ENCODE results near the gene SEMA4C.

The SEMA4C gene

GRCh38 chr2:96837575-96837974, 32.3 kb downstream of the SEMA4C start:
- WGBS, 2 donors (ENCODE audit: extremely low coverage in 2 of 2, insufficient read length in 2 of 2, insufficient replicate concordance in 1 of 2), result no CpG with 5 or more reads among the region's 9 CpGs
- Histone ChIP-seq H4K8ac (ENCODE audit: low read depth, low read length) (no peak overlapping the region), H2AK5ac (ENCODE audit: low read depth, low read length) (no peak overlapping the region), H3K4me2 (ENCODE audit: insufficient read depth, low read length, poor library complexity, severe bottlenecking) (no peak overlapping the region), H3K23ac (ENCODE audit: low read depth, low read length, poor library complexity) (no peak overlapping the region), H2BK5ac (ENCODE audit: low read length) (no peak overlapping the region), H3K79me1 (ENCODE audit: low read depth, low read length) (peaks cover 2% of the 10 kb centered on the region), H3K27ac (replicated peaks; ENCODE audit: low read length) (no peak overlapping the region), H3K4me1 (ENCODE audit: control insufficient read depth in 2 of 2, insufficient read depth in 1 of 2, low read depth in 1 of 2, low read length in 2 of 2) (peaks cover 4 to 5% of the 10 kb centered on the region in 2 donors), H3K4ac (ENCODE audit: low read length) (no peak overlapping the region), H3K9me3 (replicated peaks in 1 of 2; ENCODE audit: control insufficient read depth in 2 of 2, insufficient read depth in 1 of 2, low read depth in 1 of 2, low read length in 2 of 2) (no peaks in the 10 kb centered on the region), H2BK12ac (ENCODE audit: low read length) (no peak overlapping the region), H3K27me3 (ENCODE audit: control insufficient read depth in 3 of 3, insufficient read depth in 3 of 3, low read depth in 1 of 3, low read length in 3 of 3) (no peaks in the 10 kb centered on the region), H2BK120ac (ENCODE audit: low read depth, low read length) (no peak overlapping the region), H3K9ac (ENCODE audit: low read depth, low read length, poor library complexity) (no peak overlapping the region), H4K91ac (ENCODE audit: low read depth, low read length, poor library complexity) (no peak overlapping the region), H3K14ac (ENCODE audit: low read length) (no peak overlapping the region), H2AFZ (ENCODE audit: low read length) (no peak overlapping the region), H3K4me3 (ENCODE audit: low read length in 2 of 2) (no peak overlapping the region), H3K36me3 (replicated peaks in 1 of 2; ENCODE audit: control insufficient read depth in 2 of 2, insufficient read depth in 2 of 2, low read length in 2 of 2) (peaks cover 12 to 74% of the 10 kb centered on the region in 2 donors), H2BK15ac (ENCODE audit: low read length) (no peak overlapping the region), H3K18ac (ENCODE audit: low read length) (no peak overlapping the region)
- no peak for DNase-seq (ENCODE audit: low spot score)

- WGBS, 2 donors (ENCODE audit: extremely low coverage in 2 of 2, insufficient read length in 2 of 2, insufficient replicate concordance in 1 of 2), result no CpG with 5 or more reads among the region's 4 CpGs
- H2BK12ac ChIP-seq (ENCODE audit: low read length), result no peak overlapping the region
- H2BK15ac ChIP-seq (ENCODE audit: low read length), result no peak overlapping the region
- H3K27me3 ChIP-seq (ENCODE audit: control insufficient read depth in 3 of 3, insufficient read depth in 3 of 3, low read depth in 1 of 3, low read length in 3 of 3), result no peaks in the 10 kb centered on the region
- H3K18ac ChIP-seq (ENCODE audit: low read length), result no peak overlapping the region
- H3K4ac ChIP-seq (ENCODE audit: low read length), result no peak overlapping the region
- no peaks in the 10 kb centered on the region for H3K79me1 ChIP-seq (ENCODE audit: low read depth, low read length)
- H3K4me2 ChIP-seq (ENCODE audit: insufficient read depth, low read length, poor library complexity, severe bottlenecking), result no peak overlapping the region
- no peak overlapping the region for H3K23ac ChIP-seq (ENCODE audit: low read depth, low read length, poor library complexity)
- H2BK5ac ChIP-seq (ENCODE audit: low read length), result no peak overlapping the region
- H2AK5ac ChIP-seq (ENCODE audit: low read depth, low read length), result no peak overlapping the region
- H3K36me3 ChIP-seq (replicated peaks in 1 of 2; ENCODE audit: control insufficient read depth in 2 of 2, insufficient read depth in 2 of 2, low read length in 2 of 2), result peaks cover 18 to 87% of the 10 kb centered on the region in 2 donors
- no peak overlapping the region for H3K27ac ChIP-seq (replicated peaks; ENCODE audit: low read length)
- H3K9ac ChIP-seq (ENCODE audit: low read depth, low read length, poor library complexity), result no peak overlapping the region
- H2BK120ac ChIP-seq (ENCODE audit: low read depth, low read length), result no peak overlapping the region
- no peaks in the 10 kb centered on the region for H3K9me3 ChIP-seq (replicated peaks in 1 of 2; ENCODE audit: control insufficient read depth in 2 of 2, insufficient read depth in 1 of 2, low read depth in 1 of 2, low read length in 2 of 2)
- H4K8ac ChIP-seq (ENCODE audit: low read depth, low read length), result no peak overlapping the region
- no peak overlapping the region for H4K91ac ChIP-seq (ENCODE audit: low read depth, low read length, poor library complexity)
- no peak for DNase-seq (ENCODE audit: low spot score)
- no peak overlapping the region for H2AFZ ChIP-seq (ENCODE audit: low read length)
- H3K4me1 ChIP-seq (ENCODE audit: control insufficient read depth in 2 of 2, insufficient read depth in 1 of 2, low read depth in 1 of 2, low read length in 2 of 2), result peaks cover 4 to 16% of the 10 kb centered on the region in 2 donors
- no peak overlapping the region for H3K4me3 ChIP-seq (ENCODE audit: low read length in 2 of 2)
- H3K14ac ChIP-seq (ENCODE audit: low read length), result no peak overlapping the region
Observed at GRCh38 chr2:96835830-96836229, 34.0 kb downstream of the SEMA4C start.

DNA sequence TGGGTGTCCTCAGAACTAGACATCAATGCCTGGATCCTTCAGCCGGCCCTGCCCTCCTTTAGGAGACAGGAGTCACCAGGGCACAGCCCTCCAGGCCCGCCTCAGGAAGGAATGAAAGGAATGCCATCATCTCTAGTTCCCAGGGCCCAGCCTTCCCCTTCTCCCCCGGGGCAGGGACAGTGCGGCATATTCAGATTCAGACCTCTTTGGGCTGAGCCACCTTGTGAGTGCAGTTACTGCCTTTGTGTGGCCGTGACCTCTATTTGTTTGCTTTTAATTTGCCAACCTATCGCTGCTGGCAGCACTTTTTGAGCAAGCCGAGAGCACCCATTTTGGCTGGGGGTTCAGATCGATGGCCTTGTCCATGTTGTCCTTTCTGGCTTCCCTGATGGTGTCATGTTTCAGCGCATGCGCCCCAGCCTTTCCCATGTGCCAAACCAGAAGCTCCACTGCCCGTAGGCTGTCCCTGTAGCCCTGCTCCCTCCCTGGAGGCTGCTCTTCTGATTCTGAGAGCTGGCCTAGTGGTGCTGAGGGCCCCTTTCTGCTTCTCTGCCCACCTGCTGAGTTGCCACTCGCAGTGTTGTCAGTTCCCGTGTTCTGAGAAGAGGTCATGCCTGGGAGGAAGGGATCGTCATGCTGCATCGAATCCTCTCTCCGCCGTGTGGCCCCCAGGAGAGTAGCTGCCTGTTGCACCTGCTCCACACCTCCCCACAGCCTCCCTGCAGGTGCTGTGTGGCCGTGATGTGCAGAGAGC, 36.9 kb downstream of the SEMA4C start:
- no peak overlapping the region for H4K91ac ChIP-seq (ENCODE audit: low read depth, low read length, poor library complexity)
- H2BK12ac ChIP-seq (ENCODE audit: low read length), result no peak overlapping the region
- H3K23ac ChIP-seq (ENCODE audit: low read depth, low read length, poor library complexity), result no peak overlapping the region
- H3K4me1 ChIP-seq (ENCODE audit: control insufficient read depth in 2 of 2, insufficient read depth in 1 of 2, low read depth in 1 of 2, low read length in 2 of 2), result peaks cover 4 to 16% of the 10 kb centered on the region in 2 donors
- H3K18ac ChIP-seq (ENCODE audit: low read length), result peak overlapping the region; percentile 88
- H3K4me3 ChIP-seq (ENCODE audit: low read length in 2 of 2), result no peak overlapping the region
- peak overlapping the region; percentile 30 for H2BK5ac ChIP-seq (ENCODE audit: low read length)
- no peaks in the 10 kb centered on the region for H3K27me3 ChIP-seq (ENCODE audit: control insufficient read depth in 3 of 3, insufficient read depth in 3 of 3, low read depth in 1 of 3, low read length in 3 of 3)
- peak overlapping the region; percentile 54 for H3K4me2 ChIP-seq (ENCODE audit: insufficient read depth, low read length, poor library complexity, severe bottlenecking)
- peak overlapping the region; percentile 82 for H3K27ac ChIP-seq (replicated peaks; ENCODE audit: low read length)
- DNase-seq (ENCODE audit: low spot score), result peak; percentile 86
- WGBS, 2 donors (ENCODE audit: extremely low coverage in 2 of 2, insufficient read length in 2 of 2, insufficient replicate concordance in 1 of 2), result no CpG with 5 or more reads among the region's 18 CpGs
- no peaks in the 10 kb centered on the region for H3K79me1 ChIP-seq (ENCODE audit: low read depth, low read length)
- H3K14ac ChIP-seq (ENCODE audit: low read length), result no peak overlapping the region
- no peak overlapping the region for H2BK120ac ChIP-seq (ENCODE audit: low read depth, low read length)
- peak overlapping the region; percentile 51 for H3K9ac ChIP-seq (ENCODE audit: low read depth, low read length, poor library complexity)
- H2BK15ac ChIP-seq (ENCODE audit: low read length), result no peak overlapping the region
- no peaks in the 10 kb centered on the region for H3K9me3 ChIP-seq (replicated peaks in 1 of 2; ENCODE audit: control insufficient read depth in 2 of 2, insufficient read depth in 1 of 2, low read depth in 1 of 2, low read length in 2 of 2)
- no peak overlapping the region for H2AK5ac ChIP-seq (ENCODE audit: low read depth, low read length)
- peak overlapping the region; percentile 62 for H2AFZ ChIP-seq (ENCODE audit: low read length)
- no peak overlapping the region for H4K8ac ChIP-seq (ENCODE audit: low read depth, low read length)
- no peak overlapping the region for H3K4ac ChIP-seq (ENCODE audit: low read length)
- peaks cover 29 to 90% of the 10 kb centered on the region in 2 donors for H3K36me3 ChIP-seq (replicated peaks in 1 of 2; ENCODE audit: control insufficient read depth in 2 of 2, insufficient read depth in 2 of 2, low read length in 2 of 2)

DNA sequence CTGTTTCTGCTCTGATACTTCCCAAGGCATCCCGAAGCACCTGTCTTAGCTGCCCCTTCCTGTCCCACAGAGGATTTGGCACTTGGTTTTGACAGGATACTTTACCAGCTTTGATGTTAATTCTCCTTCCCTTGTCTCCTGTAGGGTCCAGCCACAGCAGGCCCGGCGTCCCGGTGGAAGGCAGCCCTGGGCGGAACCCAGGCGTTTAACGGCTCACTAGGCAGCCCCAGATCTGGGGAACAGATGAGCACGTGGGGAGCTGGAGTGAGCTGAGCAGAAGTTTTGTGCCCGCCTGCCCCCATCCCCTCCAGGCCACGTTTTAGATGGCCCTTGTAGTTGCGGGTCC, 37.5 kb downstream of the SEMA4C start:
- DNase-seq (ENCODE audit: low spot score), result no peak
- no peak overlapping the region for H4K8ac ChIP-seq (ENCODE audit: low read depth, low read length)
- peak overlapping the region; percentile 15 for H3K9ac ChIP-seq (ENCODE audit: low read depth, low read length, poor library complexity)
- H2BK120ac ChIP-seq (ENCODE audit: low read depth, low read length), result no peak overlapping the region
- peak overlapping the region; percentile 42 for H2AK5ac ChIP-seq (ENCODE audit: low read depth, low read length)
- H3K4ac ChIP-seq (ENCODE audit: low read length), result no peak overlapping the region
- no peak overlapping the region for H3K14ac ChIP-seq (ENCODE audit: low read length)
- peaks cover 33 to 90% of the 10 kb centered on the region in 2 donors for H3K36me3 ChIP-seq (replicated peaks in 1 of 2; ENCODE audit: control insufficient read depth in 2 of 2, insufficient read depth in 2 of 2, low read length in 2 of 2)
- H3K23ac ChIP-seq (ENCODE audit: low read depth, low read length, poor library complexity), result no peak overlapping the region
- no peaks in the 10 kb centered on the region for H3K9me3 ChIP-seq (replicated peaks in 1 of 2; ENCODE audit: control insufficient read depth in 2 of 2, insufficient read depth in 1 of 2, low read depth in 1 of 2, low read length in 2 of 2)
- no peak overlapping the region for H2AFZ ChIP-seq (ENCODE audit: low read length)
- no CpG with 5 or more reads among the region's 11 CpGs for WGBS, 2 donors (ENCODE audit: extremely low coverage in 2 of 2, insufficient read length in 2 of 2, insufficient replicate concordance in 1 of 2)
- no peak overlapping the region for H3K4me2 ChIP-seq (ENCODE audit: insufficient read depth, low read length, poor library complexity, severe bottlenecking)
- H3K18ac ChIP-seq (ENCODE audit: low read length), result peak overlapping the region; percentile 88
- H2BK12ac ChIP-seq (ENCODE audit: low read length), result no peak overlapping the region
- H4K91ac ChIP-seq (ENCODE audit: low read depth, low read length, poor library complexity), result no peak overlapping the region
- H3K27ac ChIP-seq (replicated peaks; ENCODE audit: low read length), result peak overlapping the region; percentile 82
- peaks cover 4 to 16% of the 10 kb centered on the region in 2 donors for H3K4me1 ChIP-seq (ENCODE audit: control insufficient read depth in 2 of 2, insufficient read depth in 1 of 2, low read depth in 1 of 2, low read length in 2 of 2)
- peak overlapping the region; percentile 30 for H2BK5ac ChIP-seq (ENCODE audit: low read length)
- no peaks in the 10 kb centered on the region for H3K79me1 ChIP-seq (ENCODE audit: low read depth, low read length)
- H3K27me3 ChIP-seq (ENCODE audit: control insufficient read depth in 3 of 3, insufficient read depth in 3 of 3, low read depth in 1 of 3, low read length in 3 of 3), result no peaks in the 10 kb centered on the region
- peak overlapping the region; percentile 35 for H2BK15ac ChIP-seq (ENCODE audit: low read length)
- H3K4me3 ChIP-seq (ENCODE audit: low read length in 2 of 2), result no peak overlapping the region
